GM18526 (cell line): Measurements from ENCODE around the gene UBE2I.

Source experiments
- POLR2A ChIP-seq: IDR thresholded peaks from 3 replicates; pipeline ENCODE4 v1.6.1; 2011; ENCODE audit not compliant: insufficient read length; ENCODE audit errors: extremely low read depth

The UBE2I gene

GRCh38 chr16:1287982-1288670 is 21.3 kb upstream of the UBE2I start:
- no peak for TF ChIP-seq POLR2A

- TF ChIP-seq POLR2A: no peak
Observed at GRCh38 chr16:1288813-1289476, 20.5 kb upstream of the UBE2I start.

- no peak for TF ChIP-seq POLR2A
Observed at GRCh38 chr16:1289477-1289866, 20.0 kb upstream of the UBE2I start.

- TF ChIP-seq POLR2A: no peak
Observed at GRCh38 chr16:1290063-1290501, 19.4 kb upstream of the UBE2I start.

GRCh38 chr16:1290860-1291575 is 18.4 kb upstream of the UBE2I start:
- no peak for TF ChIP-seq POLR2A

GRCh38 chr16:1291576-1291974 is 17.9 kb upstream of the UBE2I start:
- no peak for TF ChIP-seq POLR2A

- no peak for TF ChIP-seq POLR2A
Observed at GRCh38 chr16:1293921-1294656, 15.3 kb upstream of the UBE2I start.

GRCh38 chr16:1295465-1295864 is 14.0 kb upstream of the UBE2I start:
- TF ChIP-seq POLR2A: no peak

GRCh38 chr16:1297018-1297696 is 12.3 kb upstream of the UBE2I start:
- TF ChIP-seq POLR2A: no peak

- no peak for TF ChIP-seq POLR2A
Observed at GRCh38 chr16:1298406-1298805, 11.0 kb upstream of the UBE2I start.

GRCh38 chr16:1299012-1299867 is 10.2 kb upstream of the UBE2I start:
- TF ChIP-seq POLR2A: no peak

- TF ChIP-seq POLR2A: no peak
Observed at GRCh38 chr16:1299868-1300203, 9.6 kb upstream of the UBE2I start.

GRCh38 chr16:1300664-1301476 is 8.6 kb upstream of the UBE2I start:
- no peak for TF ChIP-seq POLR2A
